ENCODE results near the gene TBX1.

Gene TBX1

GRCh38 chr22:19737846-19738663, 22.5 kb upstream of the TBX1 start:
- no peak for DNase-seq (ENCODE audit: low read depth, low spot score)

DNA sequence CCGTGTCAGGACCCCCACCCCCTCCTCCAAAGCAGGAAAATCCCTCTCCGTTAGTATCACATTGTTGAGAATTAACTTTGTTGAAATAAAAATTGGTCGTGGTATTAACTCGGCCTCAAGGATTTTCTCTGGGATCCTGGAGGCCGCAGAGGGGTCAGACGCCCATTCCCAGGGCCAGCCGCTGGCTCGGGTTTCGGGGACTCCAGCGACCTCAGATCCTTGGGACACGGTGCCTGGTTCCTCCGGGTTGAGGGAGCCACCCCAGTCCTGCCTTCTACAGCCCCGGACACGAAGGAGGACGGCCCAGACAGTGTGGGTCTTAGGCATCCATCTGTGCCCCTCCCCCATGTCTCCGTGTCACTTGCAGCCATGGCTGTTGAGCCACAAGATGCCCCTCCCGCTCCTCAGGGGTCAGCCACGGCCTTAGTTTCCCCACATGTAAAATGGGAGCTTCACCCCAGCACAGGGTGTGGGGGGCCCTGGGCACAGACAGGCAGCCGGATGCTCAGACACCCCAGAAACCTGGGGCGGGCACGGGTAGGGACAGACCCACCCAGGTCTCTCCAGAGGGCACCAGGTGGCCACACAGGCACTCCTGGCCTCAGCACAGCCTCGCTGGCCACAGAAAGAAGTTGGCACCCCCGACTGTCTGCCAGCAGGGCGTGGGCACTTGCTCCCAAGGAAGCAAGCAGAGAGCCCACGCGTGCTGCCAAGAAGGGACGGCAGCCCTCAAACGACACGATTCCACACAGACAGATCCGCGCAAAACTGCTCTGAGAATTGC, 21.7 kb upstream of the TBX1 start:
- no peak for DNase-seq (ENCODE audit: low read depth, low spot score)

- no peak for DNase-seq (ENCODE audit: low read depth, low spot score)
Measured at GRCh38 chr22:19739448-19739895, 21.1 kb upstream of the TBX1 start.

DNA sequence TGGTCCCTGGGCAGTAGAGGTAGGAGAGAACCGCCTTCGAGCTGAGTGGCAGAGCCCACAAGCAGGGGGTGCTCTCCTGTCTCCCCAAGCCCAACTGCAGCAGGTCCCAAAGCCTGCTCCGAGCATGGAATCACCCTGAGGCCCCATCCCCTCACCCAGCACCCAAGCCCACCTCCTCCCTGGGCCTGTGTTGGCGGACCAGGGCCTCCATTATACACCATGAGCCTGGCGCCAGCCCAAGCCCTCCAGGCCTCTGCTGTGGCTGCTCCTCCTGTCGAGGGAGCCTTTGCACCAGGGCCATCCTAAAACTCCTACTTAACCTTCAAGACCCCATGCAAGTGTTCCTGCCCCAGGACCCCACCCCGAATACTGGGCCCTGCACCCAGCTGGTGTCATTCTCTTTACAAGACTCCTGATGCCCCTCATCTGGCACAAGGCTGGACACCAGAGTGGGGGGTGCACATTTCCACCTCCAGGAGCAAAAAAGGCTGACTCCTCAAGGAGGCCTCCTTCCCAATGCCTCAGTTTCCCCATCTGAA, 20.6 kb upstream of the TBX1 start:
- DNase-seq (ENCODE audit: low read depth, low spot score), result no peak

- no peak for DNase-seq (ENCODE audit: low read depth, low spot score)
Measured at GRCh38 chr22:19740586-19740985, 20.0 kb upstream of the TBX1 start.

- no peak for DNase-seq (ENCODE audit: low read depth, low spot score)
Measured at GRCh38 chr22:19741053-19741452, 19.5 kb upstream of the TBX1 start.

- no peak for DNase-seq (ENCODE audit: low read depth, low spot score)
Measured at GRCh38 chr22:19742160-19743066, 18.2 kb upstream of the TBX1 start.

- DNase-seq (ENCODE audit: low read depth, low spot score), result no peak
Measured at GRCh38 chr22:19743081-19743480, 17.5 kb upstream of the TBX1 start.

GRCh38 chr22:19743651-19744050, 16.9 kb upstream of the TBX1 start:
- no peak for DNase-seq (ENCODE audit: low read depth, low spot score)

DNA sequence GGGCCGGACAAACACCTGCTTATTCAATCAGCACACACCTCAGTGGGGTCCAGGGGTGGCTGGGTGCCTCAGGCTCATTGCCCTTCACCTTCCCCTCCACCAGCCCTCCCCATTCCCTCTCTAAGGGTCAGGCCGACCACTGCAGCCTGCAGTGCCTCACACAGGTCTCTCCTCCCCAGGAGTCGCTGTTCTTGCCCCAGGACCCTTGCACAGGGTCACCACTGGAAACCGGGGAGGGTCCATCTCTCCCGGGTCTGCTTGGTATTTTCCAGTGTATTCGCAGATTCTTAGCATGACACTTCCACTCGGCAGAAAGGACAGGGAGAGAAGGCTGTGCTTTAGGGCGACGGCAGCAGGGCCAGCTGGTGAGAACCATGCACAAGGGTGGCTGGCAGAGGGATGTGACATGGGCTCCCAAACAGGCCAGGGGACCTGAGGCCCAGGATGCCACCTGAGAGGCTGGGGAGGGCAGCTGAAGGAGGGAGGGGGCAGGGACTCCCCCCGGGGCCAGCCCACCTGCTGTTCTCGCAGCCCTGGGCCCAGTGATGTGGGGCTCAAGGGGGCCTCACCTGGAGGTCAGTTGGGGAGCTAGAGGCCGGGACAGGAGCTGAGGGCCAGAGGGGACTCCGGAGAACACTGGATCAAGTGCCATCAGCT, 16.1 kb upstream of the TBX1 start:
- DNase-seq (ENCODE audit: low read depth, low spot score), result no peak

- no peak for DNase-seq (ENCODE audit: low read depth, low spot score)
Measured at GRCh38 chr22:19745155-19746101, 15.2 kb upstream of the TBX1 start.

DNA sequence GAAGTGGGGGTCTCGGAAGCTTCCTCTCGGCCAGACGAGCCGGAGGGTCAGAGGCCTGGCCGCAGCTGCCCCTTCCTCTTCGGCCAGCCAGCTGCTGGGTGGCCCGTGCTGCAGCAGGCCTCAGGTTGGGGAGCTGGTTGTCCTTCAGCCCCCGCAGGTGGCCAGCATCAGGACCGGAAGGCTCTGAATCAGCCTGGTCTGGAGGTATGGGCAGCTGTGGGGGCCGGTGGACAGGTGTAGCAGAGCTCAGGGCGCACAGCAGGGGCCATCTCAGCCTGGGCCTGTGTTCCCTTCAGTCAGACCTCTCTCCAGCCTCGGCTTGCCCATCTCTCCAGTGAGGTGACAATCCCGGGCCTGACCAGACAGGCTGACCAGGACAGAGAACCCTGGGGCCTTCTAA, 13.9 kb upstream of the TBX1 start:
- DNase-seq (ENCODE audit: low read depth, low spot score), result no peak

- DNase-seq (ENCODE audit: low read depth, low spot score), result no peak
Measured at GRCh38 chr22:19747551-19747950, 13.0 kb upstream of the TBX1 start.

GRCh38 chr22:19748139-19748538, 12.4 kb upstream of the TBX1 start:
- no peak for DNase-seq (ENCODE audit: low read depth, low spot score)

- no peak for DNase-seq (ENCODE audit: low read depth, low spot score)
Measured at GRCh38 chr22:19748991-19749664, 11.4 kb upstream of the TBX1 start.

GRCh38 chr22:19749876-19750275, 10.7 kb upstream of the TBX1 start:
- no peak for DNase-seq (ENCODE audit: low read depth, low spot score)

DNA sequence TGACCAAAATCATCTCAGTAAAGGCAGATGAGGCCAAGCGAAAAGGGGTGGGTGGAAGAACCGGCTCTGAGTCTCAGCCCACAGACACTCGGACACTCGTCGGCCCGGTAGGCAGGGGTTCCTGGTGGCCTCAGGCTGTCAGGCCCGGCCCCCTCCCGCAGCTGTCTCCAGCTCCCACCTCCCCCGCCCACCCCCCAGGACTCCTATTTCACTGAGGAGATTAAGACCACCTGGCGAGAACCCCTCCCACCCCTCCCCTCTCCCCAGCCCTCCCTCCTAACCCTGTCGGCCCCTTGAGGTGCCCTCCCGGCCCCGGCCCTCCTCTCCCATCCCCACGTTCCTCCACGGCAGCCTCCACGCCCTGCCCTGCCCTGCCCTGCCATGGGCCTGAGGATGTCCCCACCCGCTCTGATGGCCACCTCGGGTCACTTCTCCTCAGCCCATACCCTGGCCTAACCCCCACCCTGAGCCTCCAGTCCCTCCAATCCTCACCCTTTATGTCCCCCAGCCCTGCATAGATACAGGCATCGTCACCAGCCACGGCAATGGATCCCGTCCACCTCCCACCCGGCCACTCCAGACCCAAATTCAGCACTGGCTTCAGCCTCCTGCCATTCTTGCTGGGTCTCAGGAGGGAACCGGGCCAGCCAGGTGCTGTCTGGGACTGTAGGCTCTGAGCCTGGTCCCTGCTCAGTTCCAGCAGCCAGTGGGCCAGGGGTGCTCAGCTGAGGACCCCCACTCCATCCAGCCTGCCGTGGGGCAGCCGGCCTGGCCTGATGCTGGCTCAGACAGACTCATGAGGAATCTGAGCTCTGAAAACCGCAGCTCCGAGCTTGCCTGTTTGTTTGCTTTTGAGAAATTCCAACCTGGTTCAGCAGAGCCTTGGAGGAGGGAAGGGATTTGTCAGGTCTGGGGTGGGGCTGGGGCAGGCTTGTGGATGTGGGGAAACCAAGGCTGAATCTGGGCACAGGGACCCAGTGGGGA, 9.8 kb upstream of the TBX1 start:
- no peak for DNase-seq (ENCODE audit: low read depth, low spot score)
